Measurements from ENCODE around the gene MROH9.

DNA sequence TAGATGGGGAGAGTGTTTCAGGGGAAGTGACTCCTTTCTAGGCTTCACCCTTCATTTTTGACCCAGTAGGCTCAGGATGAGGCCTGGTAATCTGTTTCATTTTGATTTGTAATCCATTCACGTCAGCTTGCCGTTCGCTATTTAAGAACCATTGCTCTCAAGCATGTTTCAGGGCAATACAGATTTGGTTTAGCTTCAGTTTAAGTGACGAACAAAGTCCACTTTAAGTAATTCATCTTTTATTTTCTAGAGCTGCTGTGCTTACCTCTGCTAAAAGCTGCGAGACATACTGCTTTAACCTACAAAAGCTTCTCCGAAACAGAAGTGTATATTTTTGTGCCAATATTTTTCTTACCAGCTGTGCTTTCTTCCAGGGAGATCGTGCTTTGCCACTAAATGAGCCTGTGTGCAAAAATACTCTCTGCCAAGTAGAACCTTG is 146.4 kb downstream of the MROH9 start:
- TF ChIP-seq, protein P1, sequence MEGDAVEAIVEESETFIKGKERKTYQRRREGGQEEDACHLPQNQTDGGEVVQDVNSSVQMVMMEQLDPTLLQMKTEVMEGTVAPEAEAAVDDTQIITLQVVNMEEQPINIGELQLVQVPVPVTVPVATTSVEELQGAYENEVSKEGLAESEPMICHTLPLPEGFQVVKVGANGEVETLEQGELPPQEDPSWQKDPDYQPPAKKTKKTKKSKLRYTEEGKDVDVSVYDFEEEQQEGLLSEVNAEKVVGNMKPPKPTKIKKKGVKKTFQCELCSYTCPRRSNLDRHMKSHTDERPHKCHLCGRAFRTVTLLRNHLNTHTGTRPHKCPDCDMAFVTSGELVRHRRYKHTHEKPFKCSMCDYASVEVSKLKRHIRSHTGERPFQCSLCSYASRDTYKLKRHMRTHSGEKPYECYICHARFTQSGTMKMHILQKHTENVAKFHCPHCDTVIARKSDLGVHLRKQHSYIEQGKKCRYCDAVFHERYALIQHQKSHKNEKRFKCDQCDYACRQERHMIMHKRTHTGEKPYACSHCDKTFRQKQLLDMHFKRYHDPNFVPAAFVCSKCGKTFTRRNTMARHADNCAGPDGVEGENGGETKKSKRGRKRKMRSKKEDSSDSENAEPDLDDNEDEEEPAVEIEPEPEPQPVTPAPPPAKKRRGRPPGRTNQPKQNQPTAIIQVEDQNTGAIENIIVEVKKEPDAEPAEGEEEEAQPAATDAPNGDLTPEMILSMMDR (IDR thresholded peaks at IDR 0.05): no peak
- TF ChIP-seq EP300 (IDR thresholded peaks at IDR 0.05) (no peak), POLR2AphosphoS5 (IDR thresholded peaks at IDR 0.05) (no peak)

All from suprapubic skin (tissue), 4 donors.